T-helper 2 cell (primary cell): ENCODE measurements around the gene GNAI1.

Experiments used
- DNase-seq, 5 experiments: peaks; one replicate each; pipeline versions ENCODE4 v3.0.0 to v3.0.0-alpha.2; 2012 to 2022

The GNAI1 gene

DNA sequence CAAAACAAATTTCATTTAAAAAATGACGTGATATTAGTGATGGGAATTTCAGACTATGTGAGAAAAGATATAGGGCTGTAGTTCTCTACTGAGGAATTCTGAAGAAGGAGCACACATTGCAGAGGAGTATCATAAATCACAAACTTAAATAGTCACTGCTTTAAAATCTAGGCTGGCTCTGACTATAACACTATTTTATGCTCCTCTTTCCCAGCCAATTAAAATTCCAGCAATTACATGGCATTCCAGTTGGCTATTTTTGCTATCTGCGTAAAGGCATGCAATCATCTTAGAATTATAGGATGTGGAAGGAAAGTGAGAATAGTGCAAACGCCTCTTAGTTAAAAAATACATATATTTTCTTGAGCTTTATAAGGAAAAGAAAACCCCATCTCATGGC, 123.1 kb downstream of the GNAI1 start:
- no peak for DNase-seq

DNA sequence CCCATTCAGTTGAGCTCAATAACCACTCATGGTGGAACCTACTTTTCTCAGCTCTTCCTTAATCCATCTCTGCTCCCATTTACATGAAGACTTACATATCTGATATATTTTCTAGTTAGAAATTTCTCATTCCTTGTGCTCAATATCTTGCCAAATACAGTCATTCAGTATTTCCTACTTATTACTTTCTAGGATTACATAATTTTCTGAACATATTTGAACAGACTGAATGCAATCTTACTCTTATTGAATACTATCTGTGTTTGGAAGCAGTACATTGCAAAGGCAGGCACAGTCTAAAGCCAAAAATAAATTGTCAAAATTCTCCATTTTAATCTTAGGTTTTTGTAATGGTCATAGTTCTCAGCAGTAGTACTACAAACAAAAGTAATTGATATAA, 126.0 kb downstream of the GNAI1 start:
- DNase-seq: no peak

GRCh38 chr7:80263333-80263732, 128.7 kb downstream of the GNAI1 start:
- no peak for DNase-seq

DNA sequence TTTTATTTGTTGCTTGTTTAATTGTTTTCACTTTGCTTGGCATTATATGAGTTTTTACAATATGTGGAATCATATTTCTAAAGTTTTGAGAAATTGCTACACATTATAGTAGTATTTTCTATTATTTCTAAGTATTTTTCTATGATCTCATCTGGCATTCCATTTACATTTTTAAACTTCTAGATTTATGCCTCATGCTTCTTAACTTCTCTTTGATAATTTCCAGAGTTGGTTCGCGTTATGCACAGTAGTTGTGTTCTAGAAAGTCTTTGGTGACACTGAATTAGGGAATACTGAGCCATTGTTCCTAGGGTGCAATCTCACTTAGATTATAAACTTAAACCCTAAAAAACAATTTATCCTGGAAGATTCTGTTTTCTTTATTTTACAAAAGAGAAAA, 129.2 kb downstream of the GNAI1 start:
- DNase-seq: no peak

DNA sequence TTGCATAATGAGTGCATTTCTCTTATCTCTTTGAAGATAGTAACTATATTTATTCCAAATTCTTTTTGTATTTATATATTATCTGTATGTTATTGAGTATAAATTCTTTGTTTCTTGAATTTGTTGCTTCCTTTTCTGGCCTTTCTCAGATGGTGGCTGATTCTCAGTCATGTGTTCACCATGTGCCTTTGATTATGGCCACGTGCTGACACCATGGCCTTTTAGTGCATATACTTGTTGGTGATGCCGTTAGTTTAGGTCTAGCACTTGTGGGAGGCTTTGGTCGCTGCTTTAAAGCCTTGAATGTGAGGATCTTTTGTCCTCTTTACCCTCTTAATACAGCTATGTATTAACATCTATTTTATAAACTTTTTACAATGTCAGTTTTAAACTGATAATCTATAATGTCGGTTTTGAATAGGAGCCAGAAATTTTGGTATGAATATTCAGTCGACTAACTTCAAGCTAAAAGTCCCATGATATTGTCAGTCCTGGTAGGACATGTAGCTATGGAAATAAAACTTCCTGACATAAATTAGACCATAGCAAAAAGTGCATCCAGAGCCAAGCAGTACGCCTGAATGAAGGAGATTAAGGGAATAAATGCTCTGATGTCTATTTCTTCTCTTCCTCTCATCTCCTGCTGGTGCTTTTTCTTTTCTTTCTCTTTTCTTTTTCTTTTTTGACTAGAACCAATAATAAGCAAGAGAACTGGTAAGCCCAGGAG, 130.3 kb downstream of the GNAI1 start:
- no peak for DNase-seq

DNA sequence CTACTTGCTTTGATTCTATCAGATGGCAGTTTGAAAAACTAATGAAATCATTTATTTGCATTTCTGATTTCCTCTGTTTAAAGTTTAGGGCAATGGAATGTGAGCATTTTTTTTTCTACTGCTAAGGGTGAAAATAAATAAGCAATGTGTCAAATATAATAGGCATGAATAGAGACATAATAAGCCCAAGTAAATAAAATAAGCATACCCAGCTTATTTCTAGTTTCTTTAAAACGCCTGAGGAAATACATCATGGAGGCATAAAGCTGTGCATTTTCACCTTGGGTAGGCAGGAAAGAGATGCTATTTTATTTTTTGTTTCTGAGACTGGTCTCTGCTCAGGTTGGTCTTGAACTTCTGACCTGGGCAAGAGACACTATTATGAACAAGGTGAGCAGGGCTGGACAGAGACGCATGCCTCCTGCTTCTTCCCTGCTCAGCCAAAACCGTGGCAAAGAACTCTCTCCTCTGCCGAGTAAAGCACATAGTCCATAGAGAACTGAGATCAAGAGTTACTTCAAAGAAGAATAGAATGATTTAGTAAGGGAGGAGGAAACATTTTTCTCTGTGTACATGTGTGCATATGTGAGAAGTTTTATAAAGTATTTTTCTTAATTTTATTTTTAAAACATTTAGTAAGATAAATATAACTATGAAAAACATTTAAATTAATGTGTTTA, 138.1 kb downstream of the GNAI1 start:
- DNase-seq: no peak

- no peak for DNase-seq
Measured at GRCh38 chr7:80273327-80273726, 138.7 kb downstream of the GNAI1 start.

DNA sequence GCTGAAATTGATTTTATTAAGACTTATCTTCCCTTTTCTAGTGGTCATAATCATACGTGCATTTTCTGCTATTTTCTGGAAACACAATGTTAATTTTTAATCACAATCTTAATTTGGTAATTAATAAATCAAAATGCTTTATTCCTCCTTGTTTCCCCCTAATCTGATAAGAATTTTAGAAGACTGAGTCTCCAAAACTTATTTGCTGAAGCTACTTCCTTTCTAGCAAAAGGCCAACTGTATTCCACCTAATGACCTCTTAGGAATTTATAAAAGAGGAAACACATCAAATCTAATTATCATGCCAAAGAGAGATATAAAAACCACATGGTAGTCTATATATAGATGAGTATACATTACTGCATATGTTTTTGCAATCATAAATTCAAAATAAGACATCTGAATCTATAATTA, 140.6 kb downstream of the GNAI1 start:
- DNase-seq: no peak
